CD4-positive, CD25-positive, alpha-beta regulatory T cell (primary cell): Measurements from ENCODE around the gene TPCN2. TPM values are rescaled to one million over a fixed set of nuclear protein-coding genes. Genes with fewer than 3 reads are reported as not detected.

Source experiments
- ATAC-seq, 2 donors: fragments of 150-1000 bp; cut with Tn5 transposase; one replicate each; pipeline ENCODE4 v1.10.0; 2021; ENCODE audit warnings: low read depth in 2 of 2, moderate number of reproducible peaks in 2 of 2, moderate library complexity in 1 of 2
- DNase-seq, 3 donors: peaks; one replicate each; pipeline versions ENCODE4 v3.0.0 to v3.0.0-alpha.2; 2012 to 2022; ENCODE audit warnings: mixed read lengths in 1 of 3
- H3K27ac ChIP-seq: one replicate; pipeline ENCODE4 v1.7.0; 2013; ENCODE audit warnings: mild to moderate bottlenecking, low read length; ENCODE audit not compliant: insufficient read depth, poor library complexity, severe bottlenecking
- H3K27me3 ChIP-seq: one replicate; pipeline ENCODE4 v1.7.0; 2013; ENCODE audit warnings: low read length; ENCODE audit not compliant: control insufficient read depth, insufficient read depth
- H3K36me3 ChIP-seq: one replicate; pipeline ENCODE4 v1.7.0; 2013; ENCODE audit warnings: mild to moderate bottlenecking, low read length, moderate library complexity; ENCODE audit not compliant: control insufficient read depth, insufficient read depth
- H3K4me1 ChIP-seq: 2 replicates; pipeline ENCODE4 v1.7.0; 2013; ENCODE audit warnings: mild to moderate bottlenecking, low read length; ENCODE audit not compliant: insufficient read depth, control insufficient read depth, poor library complexity, severe bottlenecking
- H3K4me3 ChIP-seq: one replicate; pipeline ENCODE4 v1.7.0; 2013; ENCODE audit warnings: low read depth, mild to moderate bottlenecking, low read length, moderate library complexity
- H3K9me3 ChIP-seq, 2 experiments: 1 replicate in 1 of 2; 2 replicates in 1 of 2; pipeline ENCODE4 v1.7.0; 2013; ENCODE audit warnings: low read length in 2 of 2, mild to moderate bottlenecking in 1 of 2, moderate library complexity in 1 of 2; ENCODE audit not compliant: control insufficient read depth in 2 of 2
- H3K27ac Mint-ChIP-seq, 3 donors: one replicate each; pipeline ENCODE4 v1.8.0; 2020 to 2022; ENCODE audit warnings: mild to moderate bottlenecking in 3 of 3, mixed read lengths in 3 of 3, moderate library complexity in 2 of 3
- H3K27me3 Mint-ChIP-seq: one replicate; pipeline ENCODE4 v1.8.0; 2022; ENCODE audit warnings: mild to moderate bottlenecking, mixed read lengths
- H3K36me3 Mint-ChIP-seq: one replicate; pipeline ENCODE4 v1.8.0; 2020; ENCODE audit warnings: mixed read lengths
- H3K4me1 Mint-ChIP-seq, 4 donors: one replicate each; pipeline ENCODE4 v1.8.0; 2020 to 2022; ENCODE audit warnings: mixed read lengths in 4 of 4, mild to moderate bottlenecking in 1 of 4
- H3K4me3 Mint-ChIP-seq, 4 donors: one replicate each; pipeline ENCODE4 v1.8.0; 2020 to 2022; ENCODE audit warnings: mild to moderate bottlenecking in 4 of 4, mixed read lengths in 4 of 4, moderate library complexity in 3 of 4
- H3K9me3 Mint-ChIP-seq, 7 donors: one replicate each; pipeline ENCODE4 v1.8.0; 2020 to 2022; ENCODE audit warnings: mixed read lengths in 7 of 7, mild to moderate bottlenecking in 3 of 7, moderate library complexity in 2 of 7
- polyA plus RNA-seq, 4 donors: library from polyadenylated mRNA; unstranded; fragments of 300-500 nt; fragmentation: Illumina TruSeq; gene quantifications; one replicate each; pipeline ENCODE4 v1.2.3, GENCODE V29; 2021
- total RNA-seq: library from RNA; stranded (reverse); gene quantifications from one replicate; pipeline ENCODE4 v1.2.3, GENCODE V29; 2022

Gene TPCN2
- total and polyA plus RNA-seq, 5 donors from 2014 or later: 5.9 to 20.5 (median 6.6) TPM

DNA sequence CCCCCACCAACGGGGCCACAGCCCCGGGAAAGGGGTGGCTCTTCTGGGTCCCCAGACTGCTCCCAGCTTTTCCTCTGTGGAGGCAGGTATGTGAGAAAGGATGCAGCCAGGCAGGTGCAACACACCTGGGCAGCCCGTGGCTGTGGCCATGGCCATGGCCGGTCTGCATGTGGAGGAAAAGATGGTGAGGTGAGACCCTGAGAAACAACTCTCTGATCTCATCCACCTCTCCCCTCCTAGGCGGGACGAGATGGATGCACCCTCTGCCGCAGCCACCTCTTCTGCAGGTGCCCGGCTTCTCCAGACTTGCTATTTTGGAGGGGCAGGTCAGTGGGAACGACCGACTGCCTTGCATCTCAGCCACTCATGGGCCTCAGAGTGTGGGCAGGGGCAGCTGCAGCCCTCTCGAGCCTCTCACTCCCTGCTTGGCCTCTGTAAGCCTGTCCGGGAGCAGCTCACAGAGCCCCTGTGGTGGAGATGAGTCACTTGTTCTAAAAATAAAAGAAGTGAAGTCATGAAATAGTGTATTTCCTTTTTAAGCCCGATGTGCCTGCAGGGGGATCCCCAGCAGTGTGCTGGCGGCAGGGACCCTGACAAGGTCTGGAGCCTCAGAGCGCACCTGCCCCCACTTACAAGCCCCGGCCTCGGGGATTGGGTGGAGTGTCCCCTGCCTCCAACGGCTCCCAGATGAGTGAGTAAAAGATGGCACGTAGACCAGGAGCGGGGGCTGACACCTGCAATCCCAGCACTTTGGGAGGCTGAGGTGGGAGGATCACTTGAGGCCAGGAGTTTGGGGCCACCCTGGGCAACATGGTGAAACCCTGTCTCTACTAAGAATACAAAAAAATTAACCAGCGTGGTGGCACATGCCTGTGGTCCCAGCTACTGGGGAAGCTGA lies 117.7 kb downstream of the TPCN2 start:
- Histone ChIP-seq H3K4me3 (no peak overlapping the region), H3K27me3 (no peaks in the 10 kb centered on the region), H3K27ac (no peak overlapping the region), H3K9me3 (no peaks in the 10 kb centered on the region), H3K4me1 (peaks cover 8% of the 10 kb centered on the region), H3K36me3 (no peaks in the 10 kb centered on the region)
- peaks cover 4% of the 10 kb centered on the region for H3K36me3 Mint-ChIP-seq
- ATAC-seq (peak; percentile 67 to 69), DNase-seq (peak in 1 of 3 donors; percentile 38)
- H3K4me3 Mint-ChIP-seq: no peak overlapping the region
- H3K27ac Mint-ChIP-seq: peak overlapping the region; percentile 12 to 67 (median 32)
- H3K27me3 Mint-ChIP-seq: no peaks in the 10 kb centered on the region
- H3K9me3 Mint-ChIP-seq: peaks cover 0 to 9% (median 3%) of the 10 kb centered on the region in 7 donors
- H3K4me1 Mint-ChIP-seq: peaks cover 0 to 14% (median 7%) of the 10 kb centered on the region in 4 donors

DNA sequence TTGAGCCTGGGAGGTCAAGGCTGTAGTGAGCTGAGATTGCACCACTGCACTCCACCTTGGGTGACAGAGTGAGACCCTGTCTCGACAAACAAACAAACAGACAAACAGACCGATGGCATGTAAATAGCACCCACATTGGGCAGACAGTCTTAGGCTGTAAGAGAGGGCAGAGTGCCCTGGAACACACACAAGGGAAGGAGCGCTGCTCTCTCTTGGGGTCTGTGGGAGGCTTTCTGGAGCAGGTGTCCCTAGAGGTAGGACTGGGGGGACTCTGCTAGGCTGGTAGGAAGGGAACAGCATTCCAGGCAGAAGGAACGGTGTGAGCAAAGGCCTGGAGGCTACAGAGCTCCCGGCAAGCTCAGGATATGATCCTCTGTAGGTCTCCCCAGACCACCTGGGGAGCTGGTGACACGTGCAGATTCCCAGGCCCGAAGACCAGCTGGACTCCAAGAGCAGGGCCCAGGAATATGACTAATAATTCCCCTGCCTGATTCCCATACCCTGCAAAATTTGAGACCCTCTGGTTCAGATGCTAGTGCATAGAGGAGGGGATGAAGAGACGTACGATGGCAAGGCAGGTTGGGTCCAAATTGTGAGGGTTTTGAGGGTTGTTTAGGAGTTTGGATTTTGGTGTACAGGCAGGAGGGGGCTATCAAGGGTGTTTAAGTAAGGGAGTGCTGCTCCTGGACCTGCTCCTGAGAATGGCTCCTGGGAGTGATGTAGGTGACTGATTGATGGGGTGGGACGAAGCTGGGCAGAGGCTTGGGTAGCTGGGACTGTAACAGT lies 118.6 kb downstream of the TPCN2 start:
- no peaks in the 10 kb centered on the region for H3K27me3 Mint-ChIP-seq

DNA sequence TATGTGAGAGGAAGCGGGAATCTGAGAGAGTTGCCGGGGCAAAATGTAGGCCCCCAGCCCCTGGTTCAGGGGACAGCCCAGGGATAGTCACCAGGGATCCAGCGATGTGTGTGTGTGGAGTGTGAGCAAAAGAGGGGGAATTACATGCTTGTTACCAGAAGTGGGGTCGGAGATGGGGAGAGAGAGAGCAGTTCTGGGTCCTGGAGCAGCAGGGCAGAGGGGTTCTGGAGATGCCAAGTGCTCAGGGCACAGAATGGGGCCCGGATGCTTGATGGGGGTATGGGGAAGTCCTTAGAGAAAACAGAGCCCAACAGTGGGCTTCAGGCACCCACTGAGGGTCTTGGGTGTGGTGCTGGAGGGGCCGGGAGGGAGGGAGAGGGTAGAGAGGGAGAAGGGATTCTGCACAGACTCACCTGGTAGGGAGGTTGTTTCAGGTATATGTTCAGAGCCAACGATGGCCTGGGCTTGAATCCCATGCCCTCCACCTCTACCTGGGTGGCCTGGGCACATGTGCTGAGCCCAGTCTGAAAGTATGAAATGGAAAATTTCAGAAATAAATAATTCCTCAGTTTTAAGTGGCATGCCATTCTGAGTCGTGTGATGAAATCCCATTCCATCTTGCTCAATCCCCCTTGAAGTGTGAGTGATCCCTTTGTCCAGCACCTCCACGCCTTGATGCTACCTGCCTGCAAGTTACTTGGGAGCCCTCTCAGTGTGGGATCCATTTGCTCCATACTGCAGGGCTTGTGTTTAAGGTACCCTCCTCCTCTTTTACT lies 119.4 kb downstream of the TPCN2 start:
- peaks cover 0 to 14% (median 7%) of the 10 kb centered on the region in 4 donors for H3K4me1 Mint-ChIP-seq
- DNase-seq: no peak
- H3K27me3 Mint-ChIP-seq: no peaks in the 10 kb centered on the region

More for the DNA sequence above, 118.6 kb downstream of the TPCN2 start:
- H3K9me3 Mint-ChIP-seq: peaks cover 0 to 9% (median 2%) of the 10 kb centered on the region in 7 donors
- peaks cover 4% of the 10 kb centered on the region for H3K36me3 Mint-ChIP-seq
- no peak overlapping the region for H3K27ac ChIP-seq
- H3K4me1 Mint-ChIP-seq: peaks cover 0 to 14% (median 7%) of the 10 kb centered on the region in 4 donors
- H3K9me3 ChIP-seq: no peaks in the 10 kb centered on the region
- no peaks in the 10 kb centered on the region for H3K36me3 ChIP-seq
- no peaks in the 10 kb centered on the region for H3K27me3 ChIP-seq
- DNase-seq: no peak
- no peak overlapping the region for H3K4me3 ChIP-seq
- no peak overlapping the region for H3K4me3 Mint-ChIP-seq
- peak overlapping the region in 1 of 3 donors; percentile 79 for H3K27ac Mint-ChIP-seq
- no peak for ATAC-seq
- H3K4me1 ChIP-seq: peaks cover 8% of the 10 kb centered on the region

DNA sequence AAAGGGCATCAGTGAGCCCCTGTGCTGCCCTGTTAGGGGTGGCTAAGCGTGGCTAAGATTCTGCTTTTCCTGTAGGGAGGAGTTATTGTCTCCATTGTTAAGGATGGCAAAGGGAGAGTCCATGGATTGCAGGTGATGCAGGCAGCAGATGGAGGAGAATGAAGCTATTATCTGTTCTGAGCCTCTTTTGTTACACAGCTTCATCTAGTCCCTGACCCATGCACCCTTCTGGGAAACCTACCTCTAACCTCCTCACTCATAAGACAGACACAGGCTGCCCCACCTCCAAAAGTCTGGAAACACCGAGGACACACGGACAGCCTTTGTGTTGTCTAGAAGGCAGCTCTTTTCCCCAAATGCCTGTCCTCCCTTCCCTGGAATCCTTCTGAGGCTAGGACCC lies 120.7 kb downstream of the TPCN2 start:
- no peaks in the 10 kb centered on the region for H3K27me3 ChIP-seq
- ATAC-seq: no peak
- no peak overlapping the region for H3K27ac ChIP-seq
- no peaks in the 10 kb centered on the region for H3K36me3 ChIP-seq
- peaks cover 8% of the 10 kb centered on the region for H3K4me1 ChIP-seq
- peaks cover 0 to 14% (median 7%) of the 10 kb centered on the region in 4 donors for H3K4me1 Mint-ChIP-seq
- H3K27me3 Mint-ChIP-seq: no peaks in the 10 kb centered on the region
- no peak overlapping the region for H3K4me3 Mint-ChIP-seq
- no peak for DNase-seq
- H3K36me3 Mint-ChIP-seq: no peaks in the 10 kb centered on the region
- H3K4me3 ChIP-seq: no peak overlapping the region
- no peaks in the 10 kb centered on the region for H3K9me3 ChIP-seq
- H3K27ac Mint-ChIP-seq: no peak overlapping the region
- H3K9me3 Mint-ChIP-seq: peaks cover 0 to 4% (median 1%) of the 10 kb centered on the region in 7 donors

More for the DNA sequence above, 119.4 kb downstream of the TPCN2 start:
- Histone ChIP-seq H3K4me1 (peaks cover 8% of the 10 kb centered on the region), H3K36me3 (no peaks in the 10 kb centered on the region), H3K27me3 (no peaks in the 10 kb centered on the region), H3K4me3 (no peak overlapping the region), H3K27ac (no peak overlapping the region), H3K9me3 (no peaks in the 10 kb centered on the region)
- Mint-ChIP-seq H3K9me3 (peaks cover 0 to 7% (median under 1%) of the 10 kb centered on the region in 7 donors), H3K36me3 (no peaks in the 10 kb centered on the region), H3K4me3 (no peak overlapping the region), H3K27ac (no peak overlapping the region)
- ATAC-seq: no peak

DNA sequence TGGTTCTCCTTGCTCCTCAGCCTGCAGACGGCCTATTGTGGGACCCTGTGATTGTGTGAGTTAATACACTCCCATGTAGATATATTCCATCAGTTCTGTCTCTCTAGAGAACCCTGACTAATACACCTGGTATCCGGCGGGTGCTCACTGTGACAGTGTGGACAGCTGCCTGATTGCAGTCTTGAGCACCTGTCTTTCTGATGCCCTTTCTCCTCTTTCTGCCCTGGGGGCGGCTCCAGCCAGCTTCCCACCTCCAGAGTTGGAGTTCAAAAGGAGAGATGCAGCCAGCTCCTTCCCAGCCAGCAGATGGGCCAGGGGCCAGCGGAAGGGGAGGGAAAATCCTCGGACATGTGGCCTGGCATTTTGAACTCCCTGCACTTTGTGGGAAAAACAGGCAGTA lies 122.0 kb downstream of the TPCN2 start:
- Histone ChIP-seq H3K4me1 (peaks cover 8% of the 10 kb centered on the region), H3K27ac (no peak overlapping the region), H3K4me3 (no peak overlapping the region), H3K27me3 (no peaks in the 10 kb centered on the region), H3K36me3 (no peaks in the 10 kb centered on the region), H3K9me3 (no peaks in the 10 kb centered on the region)
- Mint-ChIP-seq H3K36me3 (no peaks in the 10 kb centered on the region), H3K27ac (no peak overlapping the region), H3K4me3 (no peak overlapping the region), H3K27me3 (no peaks in the 10 kb centered on the region), H3K9me3 (peaks cover 0 to 11% (median 1%) of the 10 kb centered on the region in 7 donors), H3K4me1 (peaks cover 0 to 9% (median 5%) of the 10 kb centered on the region in 4 donors)
- ATAC-seq (no peak), DNase-seq (no peak)

DNA sequence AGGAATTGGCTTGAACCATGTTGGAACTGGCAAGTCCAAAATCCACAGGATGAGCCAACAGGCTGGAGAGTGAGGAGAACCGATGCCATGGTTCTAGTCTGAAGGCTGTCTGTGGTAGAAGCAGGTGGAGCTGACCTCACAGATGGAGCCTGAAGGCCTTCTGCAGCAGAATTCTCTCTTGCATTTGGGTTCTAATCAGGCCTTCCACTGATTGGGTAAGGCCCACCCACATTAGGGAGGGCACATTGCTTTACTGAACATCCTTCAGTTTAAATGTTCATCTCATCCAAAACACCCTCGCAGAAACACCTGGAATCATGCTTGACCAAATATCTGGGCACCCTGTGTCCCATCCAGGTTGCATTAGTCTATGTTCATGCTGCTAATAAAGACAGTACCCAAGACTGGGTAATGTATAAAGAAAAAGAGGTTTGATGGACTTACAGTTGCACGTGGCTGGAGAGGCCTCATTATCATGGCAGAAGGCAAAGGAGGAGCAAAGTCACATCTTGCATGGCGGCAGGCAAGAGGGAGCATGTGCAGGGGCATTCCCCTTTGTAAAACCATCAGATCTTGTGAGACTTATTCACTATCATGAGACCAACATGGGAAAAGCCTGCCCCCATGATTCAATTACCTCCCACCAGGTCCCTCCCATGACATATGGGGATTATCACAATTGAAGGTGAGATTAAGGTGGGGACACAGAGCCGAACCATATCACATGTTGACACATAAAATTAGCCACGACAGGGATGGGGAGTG lies 122.9 kb downstream of the TPCN2 start:
- H3K27ac ChIP-seq: no peak overlapping the region
- Mint-ChIP-seq H3K36me3 (no peaks in the 10 kb centered on the region), H3K27ac (no peak overlapping the region), H3K4me1 (peaks cover 0 to 6% (median 2%) of the 10 kb centered on the region in 4 donors), H3K9me3 (peaks cover 0 to 13% (median 1%) of the 10 kb centered on the region in 7 donors), H3K27me3 (no peaks in the 10 kb centered on the region), H3K4me3 (no peak overlapping the region)
- ATAC-seq (no peak), DNase-seq (no peak)
- peaks cover 2% of the 10 kb centered on the region for H3K4me1 ChIP-seq
- no peaks in the 10 kb centered on the region for H3K27me3 ChIP-seq
- H3K9me3 ChIP-seq: no peaks in the 10 kb centered on the region
- H3K4me3 ChIP-seq: no peak overlapping the region
- H3K36me3 ChIP-seq: no peaks in the 10 kb centered on the region

DNA sequence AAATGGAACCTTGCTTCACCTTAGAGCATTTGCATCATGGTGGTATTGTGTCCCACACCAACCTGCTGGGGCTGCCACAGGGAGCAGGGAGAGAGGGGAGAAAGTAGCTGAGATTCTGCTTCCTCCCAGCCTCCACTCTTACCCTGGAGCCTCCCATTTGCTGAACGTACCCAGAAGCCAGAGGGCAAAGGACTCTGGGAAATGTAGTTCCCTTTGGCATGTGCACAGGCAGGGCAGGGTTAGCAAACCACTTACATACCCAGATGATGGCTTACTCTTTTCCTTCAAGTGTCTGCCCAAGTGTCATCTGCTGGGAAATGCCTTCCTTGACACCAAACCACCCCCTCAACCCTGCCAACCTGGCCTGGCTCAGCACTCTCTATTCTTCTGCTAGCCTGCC lies 123.9 kb downstream of the TPCN2 start:
- Mint-ChIP-seq H3K4me1 (no peaks in the 10 kb centered on the region), H3K27me3 (no peaks in the 10 kb centered on the region), H3K36me3 (no peaks in the 10 kb centered on the region), H3K27ac (no peak overlapping the region), H3K4me3 (no peak overlapping the region), H3K9me3 (peaks cover 0 to 15% (median 1%) of the 10 kb centered on the region in 7 donors)
- no peak for ATAC-seq
- H3K27me3 ChIP-seq: no peaks in the 10 kb centered on the region
- H3K27ac ChIP-seq: no peak overlapping the region
- H3K4me3 ChIP-seq: no peak overlapping the region
- H3K9me3 ChIP-seq: no peaks in the 10 kb centered on the region
- no peaks in the 10 kb centered on the region for H3K36me3 ChIP-seq
- H3K4me1 ChIP-seq: no peaks in the 10 kb centered on the region
- peak in 1 of 3 donors; percentile 17 for DNase-seq
